ENCODE measurements around the gene CFP. TPM values are rescaled to one million over a fixed set of nuclear protein-coding genes. Genes with fewer than 3 reads are reported as not detected.

CFP gene
- polyA plus RNA-seq, 1 donor from 2014 or later, result 4.8 TPM

DNA sequence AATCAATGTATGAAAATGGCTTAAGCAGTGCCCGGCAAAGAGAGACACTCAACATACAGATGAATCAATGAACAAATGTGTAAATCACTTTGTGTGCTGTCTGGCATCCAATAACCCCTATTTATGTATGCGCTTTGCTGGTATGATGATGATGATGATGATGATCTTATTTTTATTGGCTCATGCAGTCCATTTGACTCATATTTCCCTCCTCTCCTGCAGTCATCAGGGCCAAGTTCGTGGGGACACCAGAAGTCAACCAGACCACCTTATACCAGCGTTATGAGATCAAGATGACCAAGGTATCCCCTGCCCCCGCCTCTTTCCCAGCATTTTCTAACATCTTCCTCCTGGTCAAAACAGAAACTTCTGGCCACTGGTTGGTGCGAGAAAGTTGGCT lies 45.0 kb downstream of the CFP start:
- Histone ChIP-seq H4K20me1 (ENCODE audit: insufficient read depth) (no peaks in the 10 kb centered on the region), H3K36me3 (ENCODE audit: insufficient read depth, low read length) (no peaks in the 10 kb centered on the region), H2AFZ (ENCODE audit: low read depth, low read length) (no peak overlapping the region), H3K9me2 (ENCODE audit: insufficient read depth, low read length) (no peaks in the 10 kb centered on the region), H3K9me3 (ENCODE audit: low read length) (no peaks in the 10 kb centered on the region), H3F3A (ENCODE audit: insufficient read depth, low read length, poor library complexity, severe bottlenecking) (no peaks in the 10 kb centered on the region), H3K79me2 (replicated peaks; ENCODE audit: insufficient read depth, low read length) (no peaks in the 10 kb centered on the region), H3K4me2 (ENCODE audit: low read length) (no peak overlapping the region), H3K4me3 (ENCODE audit: low read length) (no peak overlapping the region), H3K27ac (ENCODE audit: low read length) (no peak overlapping the region), H3K9ac (ENCODE audit: low read length) (no peak overlapping the region), H3K27me3 (ENCODE audit: insufficient read depth, low read depth, low read length) (no peaks in the 10 kb centered on the region)
- TF ChIP-seq MXI1 (conservative IDR thresholded peaks at IDR 0.05; ENCODE audit: poor library complexity, severe bottlenecking) (no peak), POLR2AphosphoS5 (IDR thresholded peaks at IDR 0.05) (no peak)
- TF ChIP-seq, protein P1, sequence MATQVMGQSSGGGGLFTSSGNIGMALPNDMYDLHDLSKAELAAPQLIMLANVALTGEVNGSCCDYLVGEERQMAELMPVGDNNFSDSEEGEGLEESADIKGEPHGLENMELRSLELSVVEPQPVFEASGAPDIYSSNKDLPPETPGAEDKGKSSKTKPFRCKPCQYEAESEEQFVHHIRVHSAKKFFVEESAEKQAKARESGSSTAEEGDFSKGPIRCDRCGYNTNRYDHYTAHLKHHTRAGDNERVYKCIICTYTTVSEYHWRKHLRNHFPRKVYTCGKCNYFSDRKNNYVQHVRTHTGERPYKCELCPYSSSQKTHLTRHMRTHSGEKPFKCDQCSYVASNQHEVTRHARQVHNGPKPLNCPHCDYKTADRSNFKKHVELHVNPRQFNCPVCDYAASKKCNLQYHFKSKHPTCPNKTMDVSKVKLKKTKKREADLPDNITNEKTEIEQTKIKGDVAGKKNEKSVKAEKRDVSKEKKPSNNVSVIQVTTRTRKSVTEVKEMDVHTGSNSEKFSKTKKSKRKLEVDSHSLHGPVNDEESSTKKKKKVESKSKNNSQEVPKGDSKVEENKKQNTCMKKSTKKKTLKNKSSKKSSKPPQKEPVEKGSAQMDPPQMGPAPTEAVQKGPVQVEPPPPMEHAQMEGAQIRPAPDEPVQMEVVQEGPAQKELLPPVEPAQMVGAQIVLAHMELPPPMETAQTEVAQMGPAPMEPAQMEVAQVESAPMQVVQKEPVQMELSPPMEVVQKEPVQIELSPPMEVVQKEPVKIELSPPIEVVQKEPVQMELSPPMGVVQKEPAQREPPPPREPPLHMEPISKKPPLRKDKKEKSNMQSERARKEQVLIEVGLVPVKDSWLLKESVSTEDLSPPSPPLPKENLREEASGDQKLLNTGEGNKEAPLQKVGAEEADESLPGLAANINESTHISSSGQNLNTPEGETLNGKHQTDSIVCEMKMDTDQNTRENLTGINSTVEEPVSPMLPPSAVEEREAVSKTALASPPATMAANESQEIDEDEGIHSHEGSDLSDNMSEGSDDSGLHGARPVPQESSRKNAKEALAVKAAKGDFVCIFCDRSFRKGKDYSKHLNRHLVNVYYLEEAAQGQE (IDR thresholded peaks at IDR 0.05; ENCODE audit: borderline replicate concordance), result no peak
- TF ChIP-seq, protein P2, sequence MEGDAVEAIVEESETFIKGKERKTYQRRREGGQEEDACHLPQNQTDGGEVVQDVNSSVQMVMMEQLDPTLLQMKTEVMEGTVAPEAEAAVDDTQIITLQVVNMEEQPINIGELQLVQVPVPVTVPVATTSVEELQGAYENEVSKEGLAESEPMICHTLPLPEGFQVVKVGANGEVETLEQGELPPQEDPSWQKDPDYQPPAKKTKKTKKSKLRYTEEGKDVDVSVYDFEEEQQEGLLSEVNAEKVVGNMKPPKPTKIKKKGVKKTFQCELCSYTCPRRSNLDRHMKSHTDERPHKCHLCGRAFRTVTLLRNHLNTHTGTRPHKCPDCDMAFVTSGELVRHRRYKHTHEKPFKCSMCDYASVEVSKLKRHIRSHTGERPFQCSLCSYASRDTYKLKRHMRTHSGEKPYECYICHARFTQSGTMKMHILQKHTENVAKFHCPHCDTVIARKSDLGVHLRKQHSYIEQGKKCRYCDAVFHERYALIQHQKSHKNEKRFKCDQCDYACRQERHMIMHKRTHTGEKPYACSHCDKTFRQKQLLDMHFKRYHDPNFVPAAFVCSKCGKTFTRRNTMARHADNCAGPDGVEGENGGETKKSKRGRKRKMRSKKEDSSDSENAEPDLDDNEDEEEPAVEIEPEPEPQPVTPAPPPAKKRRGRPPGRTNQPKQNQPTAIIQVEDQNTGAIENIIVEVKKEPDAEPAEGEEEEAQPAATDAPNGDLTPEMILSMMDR (IDR thresholded peaks at IDR 0.05; ENCODE audit: poor library complexity, severe bottlenecking), result no peak

DNA sequence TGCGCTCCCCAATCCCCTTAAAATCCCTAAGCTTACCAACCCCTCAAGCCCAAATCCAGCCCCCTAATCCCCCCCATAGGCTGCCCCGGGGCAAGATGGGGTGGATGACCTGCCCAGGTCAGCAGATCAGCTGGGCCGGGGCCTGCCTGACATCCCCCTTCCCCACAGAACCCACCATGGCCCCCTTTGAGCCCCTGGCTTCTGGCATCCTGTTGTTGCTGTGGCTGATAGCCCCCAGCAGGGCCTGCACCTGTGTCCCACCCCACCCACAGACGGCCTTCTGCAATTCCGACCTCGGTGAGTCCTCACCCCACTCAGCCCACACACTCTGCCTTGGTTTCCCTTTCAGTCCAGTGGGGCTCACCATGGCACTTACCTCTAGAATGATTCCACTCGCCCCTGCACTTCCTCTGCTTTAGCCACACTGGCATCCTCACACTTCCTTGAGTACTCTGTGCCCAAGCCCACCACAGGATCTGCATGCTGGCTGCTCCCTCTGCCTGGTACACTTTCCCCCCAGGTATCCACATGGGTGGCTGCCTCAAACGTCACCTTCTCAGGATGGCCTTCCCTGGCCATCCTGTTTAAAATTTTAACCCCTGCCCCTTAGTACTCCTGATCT lies 46.4 kb downstream of the CFP start:
- H4K20me1 ChIP-seq (ENCODE audit: insufficient read depth), result no peaks in the 10 kb centered on the region
- no peaks in the 10 kb centered on the region for H3K9me2 ChIP-seq (ENCODE audit: insufficient read depth, low read length)
- no peaks in the 10 kb centered on the region for H3K36me3 ChIP-seq (ENCODE audit: insufficient read depth, low read length)
- H3K27me3 ChIP-seq (ENCODE audit: insufficient read depth, low read depth, low read length), result no peaks in the 10 kb centered on the region
- no peak overlapping the region for H3K4me3 ChIP-seq (ENCODE audit: low read length)
- no peak overlapping the region for H3K4me2 ChIP-seq (ENCODE audit: low read length)
- no peak overlapping the region for H3K27ac ChIP-seq (ENCODE audit: low read length)
- no peak overlapping the region for H3K9ac ChIP-seq (ENCODE audit: low read length)
- TF ChIP-seq, protein P1 (IDR thresholded peaks at IDR 0.05; ENCODE audit: borderline replicate concordance), result no peak
- TF ChIP-seq RAD21 (conservative IDR thresholded peaks at IDR 0.05), result no peak
- TF ChIP-seq POLR2AphosphoS5 (IDR thresholded peaks at IDR 0.05), result no peak
- no peak for TF ChIP-seq EZH2 (IDR thresholded peaks at IDR 0.05; ENCODE audit: borderline replicate concordance, insufficient read depth, low read length, poor library complexity, severe bottlenecking)
- TF ChIP-seq, protein P2 (IDR thresholded peaks at IDR 0.05; ENCODE audit: poor library complexity, severe bottlenecking), result no peak
- no peak for TF ChIP-seq TAF1 (IDR thresholded peaks at IDR 0.05; ENCODE audit: low read depth)
- no peak for TF ChIP-seq MXI1 (conservative IDR thresholded peaks at IDR 0.05; ENCODE audit: poor library complexity, severe bottlenecking)
- TF ChIP-seq SMC3 (conservative IDR thresholded peaks at IDR 0.05; ENCODE audit: poor library complexity), result no peak
- TF ChIP-seq EP300 (conservative IDR thresholded peaks at IDR 0.05; ENCODE audit: poor library complexity, severe bottlenecking), result no peak
- no peaks in the 10 kb centered on the region for H3K79me2 ChIP-seq (replicated peaks; ENCODE audit: insufficient read depth, low read length)
- no peaks in the 10 kb centered on the region for H3K9me3 ChIP-seq (ENCODE audit: low read length)
- H3F3A ChIP-seq (ENCODE audit: insufficient read depth, low read length, poor library complexity, severe bottlenecking), result no peaks in the 10 kb centered on the region
- no peak overlapping the region for H2AFZ ChIP-seq (ENCODE audit: low read depth, low read length)
